Stimulated activated CD4-positive, alpha-beta T cell treated with anti-CD3 and anti-CD28 coated beads, Interleukin-15, amount 100 ng/mL, for 24 hours (primary cell): ENCODE results near the gene RHOJ.
"Not testable (repeated sequence)": the region's sequence is repeated elsewhere in the genome, so short reads cannot be mapped to it uniquely, and the experiment has no call there.

Experiments
- DNase-seq: peaks from one replicate; pipeline ENCODE4 v3.0.0-alpha.2; 2020

RHOJ gene

DNA sequence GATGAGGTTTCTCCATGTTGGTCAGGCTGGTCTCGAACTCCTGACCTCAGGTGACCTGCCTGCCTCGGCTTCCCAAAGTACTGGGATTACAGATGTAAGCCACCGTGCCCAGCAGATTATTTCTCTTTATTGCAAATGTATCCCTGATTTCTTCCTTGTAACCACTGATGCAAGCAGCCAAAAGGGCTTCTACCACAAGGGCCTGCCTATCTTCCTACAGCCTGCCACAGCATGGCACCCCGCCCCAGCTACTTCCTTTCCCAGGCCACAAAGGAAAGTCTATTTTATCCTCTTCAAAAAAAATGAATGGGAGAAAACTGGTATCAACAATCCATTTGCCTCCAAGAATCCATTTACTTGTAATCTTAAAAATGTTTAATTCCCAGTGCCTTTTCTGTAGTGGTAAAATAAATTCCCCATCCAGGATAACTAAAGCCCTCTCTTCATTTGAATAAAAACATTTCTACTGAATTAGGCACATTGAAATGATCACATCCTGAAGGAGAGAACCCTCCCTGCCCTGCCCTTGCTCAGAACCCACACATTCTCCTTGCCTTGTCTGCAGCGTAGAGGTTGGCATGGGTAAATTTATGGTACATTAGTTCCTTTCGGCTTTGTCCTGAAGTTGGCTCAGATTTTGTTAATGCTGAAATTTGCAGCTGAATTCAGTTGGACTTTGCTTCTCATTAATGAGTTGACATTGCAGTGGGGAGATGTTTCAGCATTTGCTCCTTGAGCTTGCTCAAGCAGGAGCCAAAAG is 95.3 kb downstream of the RHOJ start:
- no peak for DNase-seq

DNA sequence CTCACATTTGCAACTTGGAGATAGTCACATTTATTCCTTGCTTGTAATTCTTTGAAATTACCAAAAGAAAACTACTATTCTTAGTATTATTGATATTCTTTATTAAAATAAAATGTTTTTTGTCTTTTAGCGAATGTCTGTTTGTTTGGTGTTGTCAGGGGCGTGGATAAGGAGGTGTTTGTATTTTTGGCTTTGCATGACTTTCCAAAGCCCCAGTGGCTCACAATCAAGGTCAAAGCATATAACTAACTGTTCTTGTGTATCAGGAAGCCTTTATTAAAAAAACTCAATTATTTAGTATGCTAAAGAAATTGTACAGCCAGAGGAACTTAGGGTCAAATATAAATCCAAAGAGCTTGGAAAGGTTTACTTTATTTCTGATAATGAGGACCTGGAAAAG is 96.6 kb downstream of the RHOJ start:
- DNase-seq: no peak

DNA sequence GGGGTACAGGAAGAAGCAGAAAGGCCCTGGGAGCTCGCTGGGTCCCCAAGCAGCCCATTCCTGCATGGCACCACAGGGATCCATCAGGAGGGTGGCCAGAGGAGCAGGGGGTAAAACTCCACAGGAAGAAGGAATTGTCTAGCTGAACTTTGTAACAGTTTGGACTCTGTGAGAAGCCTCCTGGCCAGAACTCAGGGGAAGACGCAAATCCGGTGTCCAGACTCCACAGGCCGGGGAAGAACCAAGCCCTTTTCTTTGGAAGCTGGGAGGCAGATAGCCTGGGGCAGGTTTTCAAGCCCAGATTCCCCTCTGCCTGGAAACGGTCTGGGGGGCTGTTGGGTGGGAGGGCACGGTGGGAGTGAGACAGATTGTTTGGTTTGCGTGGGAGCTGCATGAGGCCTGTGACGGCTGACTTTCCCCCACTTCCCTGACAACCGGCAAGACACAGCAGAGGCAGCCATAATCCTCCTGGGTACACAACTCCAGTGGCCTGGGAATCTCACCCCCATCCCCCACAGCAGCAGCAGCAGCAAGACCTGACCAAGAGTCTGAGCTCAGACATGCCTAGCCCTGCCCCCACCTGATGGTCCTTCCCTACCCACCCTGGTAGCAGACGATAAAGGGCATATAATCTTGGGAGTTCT is 97.8 kb downstream of the RHOJ start:
- DNase-seq: no peak

DNA sequence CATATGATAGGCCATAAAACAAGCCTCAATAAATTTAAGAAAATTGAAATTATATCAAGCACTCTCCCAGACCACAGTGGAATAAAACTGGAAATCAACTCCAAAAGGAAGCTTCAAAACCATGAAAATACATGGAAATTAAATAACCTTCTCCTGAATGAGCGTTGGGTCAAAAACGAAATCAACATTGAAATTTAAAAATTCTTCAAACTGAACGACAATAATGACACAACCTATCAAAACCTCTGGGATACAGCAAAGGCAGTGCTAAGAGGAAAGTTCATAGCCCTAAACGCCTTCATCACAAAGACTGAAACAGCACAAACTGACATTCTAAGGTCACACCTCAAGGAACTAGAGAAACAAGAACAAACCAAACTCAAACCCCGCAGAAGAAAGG is 100.2 kb downstream of the RHOJ start:
- not testable (repeated sequence) for DNase-seq

DNA sequence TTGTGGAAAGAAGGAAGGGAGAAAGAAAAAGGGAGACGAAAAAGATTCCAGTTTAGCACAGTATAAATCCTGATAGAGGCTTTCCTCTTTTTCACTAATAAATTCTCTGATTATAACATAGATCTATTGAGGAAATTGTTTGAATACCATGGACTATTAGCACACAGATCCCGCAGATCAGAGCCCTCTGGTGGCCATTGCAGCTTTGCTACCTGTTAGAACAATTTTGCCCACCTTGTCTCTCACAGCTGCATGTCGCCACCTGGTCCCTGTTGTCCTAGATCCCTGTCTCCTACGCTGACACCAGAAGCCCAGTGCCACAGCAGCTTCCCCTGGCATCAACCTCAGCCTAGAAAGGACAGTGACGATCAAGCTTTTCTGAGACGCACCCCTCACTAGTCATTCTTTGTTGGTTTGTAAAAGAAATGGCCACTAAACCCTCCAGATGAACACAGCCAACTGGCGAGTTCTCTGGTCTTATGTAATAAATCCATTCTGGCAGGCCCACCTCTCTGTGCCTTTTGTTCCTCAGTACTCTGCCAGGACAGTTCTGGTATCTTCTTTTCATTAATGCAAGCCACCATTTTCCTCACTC is 104.6 kb downstream of the RHOJ start:
- peak; percentile 28 for DNase-seq

DNA sequence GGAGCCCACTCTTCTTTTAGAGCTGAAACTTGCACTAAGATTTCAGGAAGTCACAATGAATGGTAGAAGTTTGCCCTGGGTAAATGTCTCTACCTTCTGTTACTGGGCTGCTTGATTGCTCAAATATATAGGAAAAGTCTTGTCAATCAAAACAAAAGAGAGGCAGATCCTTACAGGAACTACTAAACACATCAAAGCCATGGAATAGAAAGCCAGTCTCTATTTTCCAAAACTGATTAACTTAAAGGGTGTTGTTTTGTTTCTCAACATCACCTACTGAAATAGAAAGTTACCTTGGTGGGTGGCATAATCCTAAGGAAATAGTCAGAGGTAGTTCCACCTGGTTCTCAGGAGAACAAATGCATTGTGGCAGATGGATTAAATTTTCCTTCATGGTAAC is 114.6 kb downstream of the RHOJ start, which contains the start of gene GPHB5:
TSS of gene GPHB5 (minus strand) at position 101 of the 400 bp plus-strand sequence. CDS start 1,086 bp downstream, outside the sequence.
- DNase-seq: no peak

DNA sequence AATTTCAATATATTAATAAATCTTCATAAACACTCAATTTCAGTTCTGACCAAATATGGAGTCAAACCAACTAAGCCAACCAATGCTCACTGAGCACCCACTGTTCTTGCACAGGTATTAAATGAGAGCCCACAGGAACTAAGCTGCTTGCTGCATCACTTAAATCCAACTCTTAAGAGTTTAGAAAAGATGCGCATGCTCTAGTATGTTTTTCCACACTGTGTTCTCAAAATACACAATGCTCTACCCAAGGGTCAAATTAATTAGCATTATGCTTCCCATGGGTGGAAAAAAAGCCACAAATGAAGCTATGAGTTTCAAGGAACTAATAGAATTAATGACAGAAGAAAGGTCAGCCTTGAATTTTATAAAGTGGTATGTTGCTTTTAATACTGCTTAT is 118.2 kb downstream of the RHOJ start:
- no peak for DNase-seq

DNA sequence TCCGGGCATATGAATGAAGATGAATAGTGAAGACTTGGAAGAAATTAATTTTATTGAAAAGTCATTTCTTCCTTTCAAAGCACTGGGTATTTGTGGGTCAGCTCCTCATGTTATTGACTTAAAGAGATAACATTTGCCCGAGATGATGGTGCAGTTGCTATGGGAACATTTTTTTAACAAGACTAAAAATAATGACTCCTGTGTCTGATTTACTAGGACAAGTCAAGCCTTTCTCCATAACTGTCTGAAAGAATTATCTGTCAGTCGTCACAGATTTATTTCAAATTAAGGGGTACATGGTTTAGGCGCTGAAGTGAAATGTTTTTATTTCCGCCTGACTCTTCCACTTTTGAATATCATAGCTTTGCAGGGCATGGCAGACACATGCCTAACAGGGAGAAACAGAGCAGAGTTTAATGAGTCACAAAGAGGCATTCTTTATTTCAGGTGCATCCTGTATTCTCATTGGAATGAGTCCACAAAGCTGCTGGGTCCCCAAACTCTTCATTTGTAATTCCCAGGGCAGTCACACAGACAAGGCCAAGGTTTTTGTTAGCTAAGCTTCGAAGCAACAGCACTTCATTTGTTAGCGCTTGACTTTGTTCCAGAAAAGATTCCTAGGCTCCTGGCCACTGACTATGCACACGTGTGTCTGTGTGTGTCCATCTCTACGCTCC is 118.8 kb downstream of the RHOJ start:
- DNase-seq: no peak

DNA sequence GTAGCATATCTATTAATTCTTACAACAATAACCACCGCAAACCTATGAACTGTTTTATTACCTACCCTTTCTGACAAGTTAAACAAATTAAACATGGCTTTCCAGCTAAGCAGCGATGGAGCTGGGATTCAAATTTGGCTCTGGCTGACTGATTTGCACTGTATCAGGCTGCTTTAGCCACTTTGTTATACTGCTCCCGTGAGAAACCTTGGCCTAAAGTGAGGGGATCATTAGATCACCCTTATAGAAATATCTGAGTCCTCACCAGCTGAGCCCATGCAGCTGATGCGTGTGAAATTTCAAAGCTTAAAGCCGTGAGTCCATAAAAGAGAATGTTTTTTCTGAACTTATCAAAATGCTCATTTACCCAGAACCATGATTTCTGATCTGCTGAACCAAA is 122.6 kb downstream of the RHOJ start:
- no peak for DNase-seq

DNA sequence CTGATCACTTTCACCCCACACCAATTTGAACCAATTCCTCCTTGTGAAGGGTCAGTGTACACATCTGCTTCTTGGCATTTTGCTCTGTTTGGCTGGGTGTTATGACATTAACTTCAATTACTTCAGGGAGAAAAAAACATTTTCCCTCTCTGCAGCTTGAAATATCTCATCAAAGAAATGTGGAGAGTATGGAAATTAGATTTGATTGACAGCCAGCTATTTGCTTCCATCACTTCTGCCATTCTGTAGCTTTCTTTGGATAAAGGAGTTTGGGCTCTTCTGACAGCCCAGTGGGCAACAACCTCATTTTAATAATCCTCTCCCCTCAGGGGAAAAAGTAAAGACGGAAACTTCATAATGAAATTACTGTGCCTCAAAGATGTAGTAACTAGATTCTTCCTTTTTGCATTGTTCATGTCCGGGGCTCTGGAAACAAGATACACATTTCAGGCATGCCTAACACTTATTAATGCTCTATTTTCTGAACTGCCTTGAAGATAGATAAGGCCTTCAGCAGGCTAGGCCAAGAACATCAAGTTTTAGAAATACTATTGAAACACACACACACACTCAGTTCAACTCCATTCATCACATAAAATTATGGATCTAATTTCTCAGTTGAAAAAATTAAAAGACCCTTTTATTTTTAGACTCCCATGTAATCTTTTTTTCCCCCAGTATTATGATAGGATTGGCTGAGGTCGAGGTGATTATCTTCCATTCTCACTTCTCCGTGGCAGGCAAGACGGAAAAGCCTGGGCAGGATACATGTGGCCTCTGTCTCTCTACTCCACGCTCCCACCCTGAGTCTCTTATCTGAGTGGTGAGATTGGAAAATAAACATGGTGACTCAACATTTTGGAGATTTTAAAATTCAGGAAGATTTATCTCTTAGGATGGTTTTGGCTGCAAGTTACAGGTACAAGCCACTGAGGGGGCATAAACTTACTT is 124.8 kb downstream of the RHOJ start:
- DNase-seq: no peak

DNA sequence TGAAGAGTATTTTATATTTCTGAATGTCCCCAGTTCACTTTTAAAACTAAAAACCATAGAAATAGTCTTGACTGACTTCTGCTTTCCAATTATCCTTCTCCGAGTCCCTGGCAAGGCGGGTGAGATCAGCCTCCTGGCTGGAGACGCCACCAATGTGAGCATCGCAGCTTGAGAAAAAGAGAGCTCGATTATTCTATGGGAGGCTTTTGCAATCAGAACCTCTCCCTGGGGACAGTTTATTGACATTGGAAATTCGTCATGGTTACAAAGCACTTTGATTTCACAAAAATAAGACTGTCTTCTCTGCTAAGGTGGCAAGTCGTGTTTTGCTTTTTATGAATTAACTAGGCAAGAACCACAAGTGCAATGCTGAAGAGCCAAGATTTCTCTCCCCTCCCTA is 138.1 kb downstream of the RHOJ start:
- no peak for DNase-seq
